Small intestine (tissue), 7 donors: ENCODE results near the gene ALDH3A1. TPM values are rescaled to one million over a fixed set of nuclear protein-coding genes. Genes with fewer than 3 reads are reported as not detected.
A peak's percentile ranks its signal among the peaks of the same experiment; 100 is the strongest.

Experiments used
- DNase-seq, 2 donors: peaks; one replicate each; pipeline versions ENCODE4 v3.0.0 to v3.0.0-alpha.2; 2013
- FAIRE-seq: peaks from 2 replicates; lab custom pipeline; 2012; peaks lifted over from hg19 to GRCh38; lab: Jason Lieb, UNC
- H3K27ac ChIP-seq, 3 donors: one replicate each; pipeline ENCODE4 v1.5.1; 2013; ENCODE audit warnings: low read length in 2 of 3, mild to moderate bottlenecking in 2 of 3, control low read depth in 1 of 3, inconsistent platforms in 1 of 3, low read depth in 1 of 3, moderate library complexity in 1 of 3
- H3K27me3 ChIP-seq, 3 donors: one replicate each; pipeline ENCODE4 v1.6.1; 2013; ENCODE audit warnings: low read length in 3 of 3, inconsistent platforms in 1 of 3; ENCODE audit not compliant: control insufficient read depth in 3 of 3, insufficient read depth in 3 of 3
- H3K36me3 ChIP-seq, 3 donors: one replicate each; pipeline ENCODE4 v1.6.1; 2013; ENCODE audit warnings: low read length in 3 of 3, inconsistent platforms in 1 of 3, low read depth in 1 of 3, mild to moderate bottlenecking in 1 of 3, moderate library complexity in 1 of 3; ENCODE audit not compliant: control insufficient read depth in 3 of 3, insufficient read depth in 2 of 3
- H3K4me1 ChIP-seq, 3 donors: one replicate each; pipeline ENCODE4 v1.6.1; 2013; ENCODE audit warnings: low read length in 2 of 3, inconsistent platforms in 1 of 3, low read depth in 1 of 3, mild to moderate bottlenecking in 1 of 3, moderate library complexity in 1 of 3; ENCODE audit not compliant: control insufficient read depth in 3 of 3, insufficient read depth in 2 of 3
- H3K4me3 ChIP-seq, 3 donors: one replicate each; pipeline ENCODE4 v1.5.1; 2013; ENCODE audit warnings: low read length in 3 of 3, control low read depth in 1 of 3, inconsistent platforms in 1 of 3, low read depth in 1 of 3, mild to moderate bottlenecking in 1 of 3, moderate library complexity in 1 of 3
- H3K9me3 ChIP-seq, 2 donors: one replicate each; pipeline ENCODE4 v1.6.1; 2013; ENCODE audit warnings: low read depth in 1 of 2, low read length in 1 of 2; ENCODE audit not compliant: control insufficient read depth in 2 of 2, insufficient read depth in 1 of 2
- WGBS, 3 donors: extraction: QIAGEN DNeasy Blood & Tissue Kit; methylation state at CpG; one replicate each; pipeline ENCODE4 v1.1.7; 2013; 5-methylcytosine and 5-hydroxymethylcytosine counted together
- polyA plus RNA-seq, 4 donors: library from polyadenylated mRNA; stranded (reverse) in 3 of 4; unstranded in 1 of 4; fragments of 200-250 nt in 3 of 4; fragments of 120-200 nt in 1 of 4; gene quantifications; one replicate each; pipeline versions ENCODE4 v1.2.1 to v1.2.3, GENCODE V29; 2013
- donor health status: healthy with polysubstance abuse.
- donor health status: control.
- donor health status: control.
- donor health status: Bipolar disorder and iron deficiency.
- donor health status: healthy.

Gene ALDH3A1
- polyA plus RNA-seq, 4 donors: 0.92 to 5.8 (median 3.1) TPM

DNA sequence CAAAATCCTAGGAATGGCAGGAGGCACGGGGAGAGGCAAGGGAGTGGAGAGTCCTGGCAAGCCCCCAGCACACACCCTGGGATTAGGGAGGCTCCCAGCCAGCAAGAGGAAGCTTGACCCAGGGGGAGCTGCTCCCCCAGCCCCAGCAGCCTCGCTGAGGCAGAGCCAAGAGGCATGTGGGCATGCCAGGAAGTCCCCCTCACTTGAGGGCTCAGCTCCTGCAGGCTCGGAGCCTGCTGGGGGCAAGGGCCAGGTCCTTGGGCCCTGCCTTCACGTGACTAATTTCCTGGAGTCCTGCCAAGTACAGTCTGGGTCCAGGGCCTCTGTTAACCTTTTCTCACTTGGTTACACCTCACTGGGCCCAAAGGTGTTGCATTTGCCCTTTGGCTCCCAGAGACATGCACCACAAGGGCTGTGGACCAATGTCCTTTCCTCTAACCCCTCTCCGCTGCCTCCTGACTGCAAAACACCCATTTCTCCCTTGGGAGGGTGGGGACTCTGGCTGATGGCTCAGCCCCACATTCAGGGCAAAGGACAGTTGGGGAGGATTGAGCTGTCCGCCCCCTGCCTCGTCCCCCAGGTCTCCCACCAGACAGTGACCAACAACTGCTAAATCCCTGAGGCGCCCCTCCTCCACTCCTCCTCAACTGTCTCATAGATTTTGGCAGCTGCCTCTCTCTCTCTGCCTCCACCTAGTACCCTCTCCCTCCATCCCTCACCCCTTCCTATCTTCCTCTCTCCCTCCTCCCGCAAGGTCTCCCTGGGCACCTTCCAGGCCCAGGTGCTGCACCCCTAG, 27.3 kb downstream of the ALDH3A1 start:
- no peaks in the 10 kb centered on the region for H3K9me3 ChIP-seq

GRCh38 chr17:19720210-19720475, 28.0 kb downstream of the ALDH3A1 start:
- 62 to 74% (median 68%) methylated on average over 5 of the region's 5 CpGs for WGBS, 3 donors
- Histone ChIP-seq H3K9me3 (no peaks in the 10 kb centered on the region), H3K36me3 (no peaks in the 10 kb centered on the region), H3K27ac (peak overlapping the region; percentile 52 to 75 (median 69)), H3K27me3 (no peaks in the 10 kb centered on the region), H3K4me3 (no peak overlapping the region), H3K4me1 (peaks cover 4 to 66% (median 24%) of the 10 kb centered on the region in 3 donors)
- DNase-seq (no peak), FAIRE-seq (no peak)

More for the DNA sequence above, 27.3 kb downstream of the ALDH3A1 start:
- FAIRE-seq (no peak), DNase-seq (peak; percentile 95 to 99)
- Histone ChIP-seq H3K4me1 (peaks cover 4 to 67% (median 24%) of the 10 kb centered on the region in 3 donors), H3K27me3 (no peaks in the 10 kb centered on the region), H3K4me3 (no peak overlapping the region), H3K27ac (peak overlapping the region; percentile 52 to 75 (median 69)), H3K36me3 (no peaks in the 10 kb centered on the region)
- 27 to 49% (median 39%) methylated on average over 9 of the region's 9 CpGs for WGBS, 3 donors

GRCh38 chr17:19719355-19720209, 28.5 kb downstream of the ALDH3A1 start:
- H3K4me3 ChIP-seq: no peak overlapping the region
- DNase-seq (peak; percentile 84 to 96), FAIRE-seq (no peak)
- H3K36me3 ChIP-seq: no peaks in the 10 kb centered on the region
- H3K27me3 ChIP-seq: no peaks in the 10 kb centered on the region
- peaks cover 4 to 64% (median 23%) of the 10 kb centered on the region in 3 donors for H3K4me1 ChIP-seq
- H3K27ac ChIP-seq: peak overlapping the region; percentile 58 to 75 (median 69)
- WGBS, 3 donors: 88 to 93% (median 91%) methylated on average over 23 of the region's 23 CpGs
- H3K9me3 ChIP-seq: no peaks in the 10 kb centered on the region

DNA sequence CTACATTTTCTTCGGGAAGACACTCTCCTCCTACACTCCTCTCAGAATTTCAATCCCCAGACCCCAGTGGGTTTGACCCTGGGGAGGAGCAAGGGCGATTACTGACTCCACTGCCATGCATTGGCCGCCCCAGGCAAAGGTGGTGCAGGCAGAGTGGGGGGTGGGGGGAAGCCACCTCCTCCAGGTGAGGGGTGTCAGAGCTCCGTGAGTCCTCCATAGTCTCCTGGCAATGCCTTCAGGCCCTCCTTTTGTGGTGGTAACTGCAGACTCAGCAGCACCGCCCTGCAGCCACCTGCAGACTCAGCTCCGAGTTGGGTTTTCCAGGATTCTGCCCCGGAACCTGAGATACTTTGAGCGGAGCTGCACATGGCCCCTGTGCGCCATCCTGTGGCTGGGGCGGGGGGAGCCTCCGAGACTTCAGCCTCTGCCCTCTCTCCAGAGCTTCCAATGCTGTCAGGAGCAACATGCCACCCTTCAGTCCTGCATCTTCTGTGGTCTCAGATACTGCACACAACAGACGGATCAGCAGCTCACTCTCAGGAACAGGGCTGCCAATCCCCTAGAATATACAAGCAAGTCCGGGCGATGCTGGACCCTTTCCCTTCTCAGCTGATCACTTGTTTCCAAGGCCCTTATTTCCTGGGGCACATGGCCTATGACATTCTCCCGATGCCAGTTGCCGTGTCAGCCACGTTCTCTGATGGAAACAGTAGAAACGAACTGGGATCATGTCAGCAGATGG, 29.3 kb downstream of the ALDH3A1 start:
- Histone ChIP-seq H3K27ac (peak overlapping the region; percentile 26 to 58 (median 42)), H3K4me1 (peaks cover 4 to 57% (median 23%) of the 10 kb centered on the region in 3 donors), H3K27me3 (no peaks in the 10 kb centered on the region), H3K36me3 (no peaks in the 10 kb centered on the region), H3K9me3 (no peaks in the 10 kb centered on the region), H3K4me3 (no peak overlapping the region)
- 29 to 72% (median 56%) methylated on average over 18 of the region's 18 CpGs for WGBS, 3 donors
- peak in 1 of 2 donors; percentile 51 for DNase-seq
- no peak for FAIRE-seq

DNA sequence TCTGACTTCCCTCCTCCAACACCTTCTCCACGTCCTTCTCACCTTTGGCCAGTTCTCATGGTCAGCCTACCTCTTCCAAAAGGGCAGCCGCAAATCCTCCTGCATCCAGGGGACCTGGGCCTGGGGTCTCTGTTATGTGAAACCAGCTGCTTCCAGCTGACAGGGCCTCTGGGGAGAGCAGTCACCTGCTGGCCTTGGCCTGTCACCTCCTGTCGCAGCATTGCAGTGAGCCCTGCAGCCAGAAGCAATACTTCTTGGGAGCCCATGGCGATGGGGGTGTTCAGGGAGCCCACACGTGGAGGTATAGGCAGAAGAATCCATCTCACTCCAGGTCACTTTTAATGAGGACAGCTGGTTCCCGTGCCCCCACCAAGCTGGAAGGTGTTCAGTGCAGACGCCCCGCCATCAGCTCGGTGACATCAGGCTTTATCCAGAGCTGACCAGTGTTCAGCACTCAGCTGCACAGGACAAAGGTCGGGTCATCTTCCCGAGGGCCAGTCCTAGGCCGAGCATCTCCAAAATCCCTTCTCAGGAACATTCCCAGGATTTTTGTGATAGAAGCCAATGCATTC, 30.0 kb downstream of the ALDH3A1 start:
- peaks cover 4 to 55% (median 23%) of the 10 kb centered on the region in 3 donors for H3K4me1 ChIP-seq
- FAIRE-seq: no peak
- H3K36me3 ChIP-seq: no peaks in the 10 kb centered on the region
- no peaks in the 10 kb centered on the region for H3K9me3 ChIP-seq
- no peak overlapping the region for H3K4me3 ChIP-seq
- no peak for DNase-seq
- 61 to 82% (median 68%) methylated on average over 12 of the region's 12 CpGs for WGBS, 3 donors
- H3K27me3 ChIP-seq: no peaks in the 10 kb centered on the region
- no peak overlapping the region for H3K27ac ChIP-seq

DNA sequence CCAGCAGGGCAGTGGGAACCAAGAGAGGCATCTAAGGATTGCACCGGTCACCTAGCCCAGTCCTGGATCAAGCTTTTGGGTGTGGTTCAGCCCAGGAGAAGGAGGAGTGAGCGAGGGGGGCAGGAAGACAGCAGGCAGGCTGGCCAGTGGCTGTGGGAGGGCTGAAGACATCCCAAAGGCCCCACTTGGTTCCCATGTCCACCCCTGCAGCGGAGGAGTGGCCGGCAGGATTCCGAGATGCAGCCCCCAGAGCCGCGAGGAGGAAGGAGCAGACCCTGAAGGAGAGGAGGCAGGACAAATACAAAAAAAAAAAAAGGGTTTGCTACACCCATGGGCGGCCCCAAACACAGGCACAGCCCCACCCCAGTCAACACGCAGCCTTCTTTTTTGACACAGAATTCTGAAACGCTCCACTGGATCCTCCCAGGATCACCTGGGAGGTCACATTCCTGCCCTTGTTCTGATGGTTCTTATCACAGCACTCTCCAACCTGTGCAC, 30.6 kb downstream of the ALDH3A1 start:
- H3K27ac ChIP-seq: no peak overlapping the region

GRCh38 chr17:19717031-19717360, 31.1 kb downstream of the ALDH3A1 start:
- H3K36me3 ChIP-seq: no peaks in the 10 kb centered on the region
- peaks cover 4 to 47% (median 23%) of the 10 kb centered on the region in 3 donors for H3K4me1 ChIP-seq
- no peak overlapping the region for H3K4me3 ChIP-seq
- WGBS, 3 donors: 90 to 95% (median 93%) methylated on average over 7 of the region's 7 CpGs
- no peaks in the 10 kb centered on the region for H3K9me3 ChIP-seq
- no peak for FAIRE-seq
- no peak overlapping the region for H3K27ac ChIP-seq
- H3K27me3 ChIP-seq: no peaks in the 10 kb centered on the region
- DNase-seq: no peak

More for the DNA sequence above, 30.6 kb downstream of the ALDH3A1 start:
- Histone ChIP-seq H3K27me3 (no peaks in the 10 kb centered on the region), H3K36me3 (no peaks in the 10 kb centered on the region), H3K4me3 (no peak overlapping the region), H3K4me1 (peaks cover 4 to 51% (median 23%) of the 10 kb centered on the region in 3 donors), H3K9me3 (no peaks in the 10 kb centered on the region)
- no peak for FAIRE-seq
- no peak for DNase-seq
- 60 to 83% (median 60%) methylated on average over 10 of the region's 10 CpGs for WGBS, 3 donors
